ENCODE data around the gene HEPN1.

HEPN1 gene

GRCh38 chr11:124902616-124903015, 16.4 kb upstream of the HEPN1 start:
- no peak for DNase-seq

- peak; percentile 13 for DNase-seq
These were observed 3.3 kb upstream of the HEPN1 start for GRCh38 chr11:124915541-124916369.

- DNase-seq, result no peak
These were observed 2.7 kb upstream of the HEPN1 start for GRCh38 chr11:124916370-124916710.

- peak; percentile 17 for DNase-seq
These were observed 1.9 kb upstream of the HEPN1 start for GRCh38 chr11:124917115-124917637.

GRCh38 chr11:124919898-124920297, 848 bp downstream of the HEPN1 start:
- DNase-seq, result no peak

- DNase-seq, result no peak
These were observed 1.3 kb downstream of the HEPN1 start for GRCh38 chr11:124920356-124920755.

- no peak for DNase-seq
These were observed 2.0 kb downstream of the HEPN1 start for GRCh38 chr11:124920870-124921609.

GRCh38 chr11:124922831-124923230, 3.8 kb downstream of the HEPN1 start:
- DNase-seq, result no peak

GRCh38 chr11:124923296-124923695, 4.2 kb downstream of the HEPN1 start:
- DNase-seq, result no peak

- DNase-seq, result no peak
These were observed 10.1 kb downstream of the HEPN1 start for GRCh38 chr11:124928942-124929665.

- no peak for DNase-seq
These were observed 11.7 kb downstream of the HEPN1 start for GRCh38 chr11:124930799-124931198.

GRCh38 chr11:124934862-124935547, 16.0 kb downstream of the HEPN1 start:
- DNase-seq, result no peak

GRCh38 chr11:124935548-124936514, 16.8 kb downstream of the HEPN1 start, which contains the start of gene HEPACAM:
Gene HEPACAM, minus strand, starts transcription at chr11:124936047. Its CDS starts 41 bp downstream, at chr11:124936006.
- DNase-seq, result no peak

- DNase-seq, result no peak
These were observed 18.4 kb downstream of the HEPN1 start for GRCh38 chr11:124937336-124937935.

GRCh38 chr11:124938206-124938765, 19.2 kb downstream of the HEPN1 start:
- DNase-seq, result no peak

GRCh38 chr11:124938970-124939369, 19.9 kb downstream of the HEPN1 start:
- no peak for DNase-seq

- DNase-seq, result no peak
These were observed 22.7 kb downstream of the HEPN1 start for GRCh38 chr11:124941703-124942102.

GRCh38 chr11:124942466-124943253, 23.6 kb downstream of the HEPN1 start:
- no peak for DNase-seq

GRCh38 chr11:124943254-124943616, 24.2 kb downstream of the HEPN1 start:
- no peak for DNase-seq

GRCh38 chr11:124943741-124944140, 24.7 kb downstream of the HEPN1 start:
- DNase-seq, result no peak

Measured in OCI-M1 (cell line).